NB4 (cell line): Measurements from ENCODE around the gene IER3.

ENCODE experiments used
- DNase-seq: peaks from one replicate; pipeline ENCODE4 v3.0.0; 2010; ENCODE audit warnings: low read depth
- H3K4me3 ChIP-seq: one replicate; pipeline ENCODE4 v1.5.1; 2011; ENCODE audit warnings: mild to moderate bottlenecking, low read depth, low read length, moderate library complexity
- MYC ChIP-seq: IDR thresholded peaks from 2 replicates; pipeline ENCODE4 v1.6.1; 2011; ENCODE audit warnings: low read depth, low read length
- POLR2A ChIP-seq: IDR thresholded peaks from 2 replicates; pipeline ENCODE4 v1.6.1; 2011; ENCODE audit warnings: mild to moderate bottlenecking; ENCODE audit not compliant: insufficient read length; ENCODE audit errors: extremely low read depth
- TF ChIP-seq, protein P1 (sequence below): IDR thresholded peaks from 2 replicates; pipeline ENCODE4 v1.6.1; 2011; ENCODE audit warnings: low read depth, low read length
- TF ChIP-seq, protein P2 (sequence below): IDR thresholded peaks from one replicate; pipeline ENCODE4 v1.5.1; 2012; ENCODE audit warnings: low read depth, low read length

Gene IER3

GRCh38 chr6:30716879-30717128, 27.5 kb downstream of the IER3 start:
- DNase-seq, result no peak
- no peak; the same call in 1 of the 2 replicates for TF ChIP-seq MYC
- TF ChIP-seq, protein P1, sequence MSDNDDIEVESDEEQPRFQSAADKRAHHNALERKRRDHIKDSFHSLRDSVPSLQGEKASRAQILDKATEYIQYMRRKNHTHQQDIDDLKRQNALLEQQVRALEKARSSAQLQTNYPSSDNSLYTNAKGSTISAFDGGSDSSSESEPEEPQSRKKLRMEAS, result peak; percentile 6; the same call in 1 of the 2 replicates
- TF ChIP-seq, protein P2, sequence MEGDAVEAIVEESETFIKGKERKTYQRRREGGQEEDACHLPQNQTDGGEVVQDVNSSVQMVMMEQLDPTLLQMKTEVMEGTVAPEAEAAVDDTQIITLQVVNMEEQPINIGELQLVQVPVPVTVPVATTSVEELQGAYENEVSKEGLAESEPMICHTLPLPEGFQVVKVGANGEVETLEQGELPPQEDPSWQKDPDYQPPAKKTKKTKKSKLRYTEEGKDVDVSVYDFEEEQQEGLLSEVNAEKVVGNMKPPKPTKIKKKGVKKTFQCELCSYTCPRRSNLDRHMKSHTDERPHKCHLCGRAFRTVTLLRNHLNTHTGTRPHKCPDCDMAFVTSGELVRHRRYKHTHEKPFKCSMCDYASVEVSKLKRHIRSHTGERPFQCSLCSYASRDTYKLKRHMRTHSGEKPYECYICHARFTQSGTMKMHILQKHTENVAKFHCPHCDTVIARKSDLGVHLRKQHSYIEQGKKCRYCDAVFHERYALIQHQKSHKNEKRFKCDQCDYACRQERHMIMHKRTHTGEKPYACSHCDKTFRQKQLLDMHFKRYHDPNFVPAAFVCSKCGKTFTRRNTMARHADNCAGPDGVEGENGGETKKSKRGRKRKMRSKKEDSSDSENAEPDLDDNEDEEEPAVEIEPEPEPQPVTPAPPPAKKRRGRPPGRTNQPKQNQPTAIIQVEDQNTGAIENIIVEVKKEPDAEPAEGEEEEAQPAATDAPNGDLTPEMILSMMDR, result no peak
- no peak for TF ChIP-seq POLR2A
- peak overlapping the region; percentile 90 for H3K4me3 ChIP-seq

DNA sequence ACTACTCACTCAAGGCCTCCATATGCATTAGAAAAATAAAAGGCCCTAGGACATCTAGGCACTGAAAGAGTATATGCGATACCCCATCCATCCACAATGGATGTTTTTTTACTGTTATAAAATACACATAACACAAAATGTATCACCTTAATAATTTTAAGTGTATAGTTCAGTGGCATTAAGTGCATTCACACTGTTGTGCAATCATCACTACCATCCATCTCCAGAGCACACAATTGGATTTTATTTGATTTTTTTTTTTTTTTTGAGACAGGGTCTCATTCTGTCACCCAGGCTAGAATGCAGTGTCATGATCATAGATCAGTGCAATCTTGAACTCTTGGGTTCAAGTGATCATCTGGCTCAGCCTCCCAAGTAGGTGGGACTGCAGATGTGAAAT, 30.1 kb downstream of the IER3 start:
- no peak for DNase-seq
- TF ChIP-seq, protein P1, result no peak
- TF ChIP-seq POLR2A (no peak), MYC (no peak)
- TF ChIP-seq, protein P2, result no peak
- H3K4me3 ChIP-seq, result no peak overlapping the region

GRCh38 chr6:30712441-30712945, 31.9 kb downstream of the IER3 start:
- H3K4me3 ChIP-seq, result no peak overlapping the region
- no peak for DNase-seq
- no peak for TF ChIP-seq POLR2A
- TF ChIP-seq, protein P2, result no peak
- no peak for TF ChIP-seq MYC
- TF ChIP-seq, protein P1, result no peak

DNA sequence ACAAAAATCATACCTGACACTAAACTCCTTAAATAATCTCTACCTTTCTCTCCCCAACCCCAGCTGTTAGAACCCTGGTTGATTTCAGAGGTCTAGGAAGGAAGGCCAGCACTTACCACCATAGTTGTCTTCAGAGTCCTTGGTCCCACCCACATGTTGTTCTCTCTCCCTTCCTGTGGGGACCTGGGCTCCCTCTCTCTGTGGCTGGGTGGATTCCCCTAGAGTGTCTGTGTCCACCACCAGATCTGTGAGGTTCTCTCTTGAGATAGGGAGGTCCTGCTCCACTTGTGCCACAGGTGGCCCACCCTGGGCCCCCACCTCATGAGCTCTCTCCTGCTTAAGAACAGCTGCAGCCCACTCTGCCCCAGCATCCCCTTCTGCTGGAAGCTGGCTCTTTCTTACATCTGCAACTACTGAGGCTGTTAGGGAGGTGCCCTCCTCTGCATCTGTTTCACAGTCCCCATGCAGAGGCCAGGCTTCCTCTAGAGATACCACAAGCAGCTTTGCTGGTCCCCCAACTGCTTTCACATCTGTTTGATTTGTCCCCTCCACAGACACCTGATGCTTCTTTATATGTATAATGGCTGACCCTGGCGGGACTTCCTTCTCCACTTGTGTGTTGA, 32.5 kb downstream of the IER3 start:
- H3K4me3 ChIP-seq, result no peak overlapping the region
- TF ChIP-seq POLR2A (no peak), MYC (no peak)
- TF ChIP-seq, protein P2, result no peak
- TF ChIP-seq, protein P1, result no peak
- no peak for DNase-seq

DNA sequence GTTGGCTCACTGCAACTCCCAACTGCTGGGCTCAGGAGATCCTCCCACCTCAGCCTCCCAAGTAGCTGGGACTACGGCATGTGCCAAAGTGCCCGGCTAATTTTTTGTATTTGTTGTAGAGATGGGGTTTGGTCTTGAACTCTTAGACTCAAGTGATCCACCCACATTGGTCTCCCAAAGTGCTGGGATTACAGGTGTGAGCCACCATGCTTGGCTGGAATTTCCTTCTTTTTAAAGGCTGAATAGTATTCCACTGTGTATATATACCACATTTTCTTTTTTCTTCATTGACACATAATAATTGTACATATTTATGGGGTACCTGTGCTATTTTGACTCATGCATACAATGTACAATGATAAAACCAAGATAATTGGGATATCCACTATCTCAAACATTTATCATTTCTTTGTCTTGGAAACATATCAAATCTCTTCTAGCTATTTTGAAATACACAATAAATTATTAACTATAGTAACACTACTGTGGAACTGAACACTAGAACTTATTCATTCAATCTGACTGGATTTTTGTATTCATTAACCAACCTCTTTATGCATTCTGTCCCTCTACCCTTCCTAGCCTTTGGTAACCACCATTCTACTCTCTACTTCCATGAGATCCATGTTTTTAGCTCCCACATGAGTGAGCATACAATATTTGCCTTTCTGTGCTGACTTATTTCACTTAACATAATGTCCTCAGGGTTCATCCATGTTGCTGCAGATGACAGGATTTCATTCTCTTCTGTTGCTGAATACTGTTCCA, 35.1 kb downstream of the IER3 start:
- no peak for DNase-seq
- H3K4me3 ChIP-seq, result no peak overlapping the region
- TF ChIP-seq, protein P2, result no peak
- no peak for TF ChIP-seq POLR2A
